ENCODE results near the gene PRICKLE3.

PRICKLE3 gene

GRCh38 chrX:49221868-49222267 is 35.7 kb upstream of the PRICKLE3 start:
- H3K4me1 ChIP-seq (ENCODE audit: control insufficient read depth, insufficient read depth, low read length), result no peaks in the 10 kb centered on the region
- no peak overlapping the region for H3K27ac ChIP-seq (ENCODE audit: low read length)
- H3K9ac ChIP-seq (ENCODE audit: low read length in 2 of 2), result no peak overlapping the region
- H3K27me3 ChIP-seq (ENCODE audit: control insufficient read depth in 1 of 2, insufficient read depth in 2 of 2, low read length in 2 of 2), result peaks cover 0 to 23% of the 10 kb centered on the region in 2 donors
- no peaks in the 10 kb centered on the region for H3K36me3 ChIP-seq (ENCODE audit: control insufficient read depth in 2 of 2, insufficient read depth in 2 of 2, low read length in 2 of 2)
- H3K4me3 ChIP-seq (ENCODE audit: low read length in 2 of 2), result no peak overlapping the region
- peaks cover 0 to 2% of the 10 kb centered on the region in 2 donors for H3K9me3 ChIP-seq (ENCODE audit: control insufficient read depth in 2 of 2, low read length in 2 of 2)

DNA sequence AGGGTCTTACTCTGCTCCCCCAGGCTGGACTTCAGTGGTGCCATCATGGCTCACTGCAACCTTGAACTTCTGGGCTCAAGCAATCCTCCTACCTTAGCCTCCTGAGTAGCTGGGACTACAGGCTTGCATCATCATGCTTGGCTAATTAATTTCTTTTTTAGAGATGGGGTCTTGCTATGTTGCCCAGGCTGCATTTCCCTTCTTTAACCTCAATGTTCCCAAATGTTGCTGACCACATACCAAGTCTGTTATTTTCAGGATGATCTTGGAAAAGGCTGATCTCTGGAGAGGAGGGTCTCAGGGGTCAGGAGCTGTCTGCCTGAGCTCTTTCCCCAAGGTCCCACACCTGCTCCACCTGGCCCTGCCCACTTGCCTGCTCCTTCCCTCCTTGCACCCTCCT is 33.9 kb upstream of the PRICKLE3 start:
- H3K9ac ChIP-seq (ENCODE audit: low read length in 2 of 2), result no peak overlapping the region
- no peak overlapping the region for H3K4me3 ChIP-seq (ENCODE audit: low read length in 2 of 2)
- no peak overlapping the region for H3K27ac ChIP-seq (ENCODE audit: low read length)
- no peaks in the 10 kb centered on the region for H3K4me1 ChIP-seq (ENCODE audit: control insufficient read depth, insufficient read depth, low read length)
- no peaks in the 10 kb centered on the region for H3K36me3 ChIP-seq (ENCODE audit: control insufficient read depth in 2 of 2, insufficient read depth in 2 of 2, low read length in 2 of 2)
- peaks cover 0 to 26% of the 10 kb centered on the region in 2 donors for H3K27me3 ChIP-seq (ENCODE audit: control insufficient read depth in 1 of 2, insufficient read depth in 2 of 2, low read length in 2 of 2)
- peaks cover 0 to 2% of the 10 kb centered on the region in 2 donors for H3K9me3 ChIP-seq (ENCODE audit: control insufficient read depth in 2 of 2, low read length in 2 of 2)

- H3K4me3 ChIP-seq (ENCODE audit: low read length in 2 of 2), result no peak overlapping the region
- H3K4me1 ChIP-seq (ENCODE audit: control insufficient read depth, insufficient read depth, low read length), result no peaks in the 10 kb centered on the region
- peaks cover 0 to 2% of the 10 kb centered on the region in 2 donors for H3K9me3 ChIP-seq (ENCODE audit: control insufficient read depth in 2 of 2, low read length in 2 of 2)
- peaks cover 4 to 21% of the 10 kb centered on the region in 2 donors for H3K27me3 ChIP-seq (ENCODE audit: control insufficient read depth in 1 of 2, insufficient read depth in 2 of 2, low read length in 2 of 2)
- H3K36me3 ChIP-seq (ENCODE audit: control insufficient read depth in 2 of 2, insufficient read depth in 2 of 2, low read length in 2 of 2), result no peaks in the 10 kb centered on the region
- H3K9ac ChIP-seq (ENCODE audit: low read length in 2 of 2), result no peak overlapping the region
- H3K27ac ChIP-seq (ENCODE audit: low read length), result no peak overlapping the region
Observed at GRCh38 chrX:49214996-49215526, 28.9 kb upstream of the PRICKLE3 start.

- Histone ChIP-seq H3K27ac (ENCODE audit: low read length) (no peak overlapping the region), H3K9ac (ENCODE audit: low read length in 2 of 2) (no peak overlapping the region), H3K4me1 (ENCODE audit: control insufficient read depth, insufficient read depth, low read length) (no peaks in the 10 kb centered on the region), H3K4me3 (ENCODE audit: low read length in 2 of 2) (no peak overlapping the region), H3K27me3 (ENCODE audit: control insufficient read depth in 1 of 2, insufficient read depth in 2 of 2, low read length in 2 of 2) (peaks cover 4 to 19% of the 10 kb centered on the region in 2 donors), H3K9me3 (ENCODE audit: control insufficient read depth in 2 of 2, low read length in 2 of 2) (peaks cover 0 to 2% of the 10 kb centered on the region in 2 donors), H3K36me3 (ENCODE audit: control insufficient read depth in 2 of 2, insufficient read depth in 2 of 2, low read length in 2 of 2) (no peaks in the 10 kb centered on the region)
Observed at GRCh38 chrX:49214416-49214815, 28.2 kb upstream of the PRICKLE3 start.

DNA sequence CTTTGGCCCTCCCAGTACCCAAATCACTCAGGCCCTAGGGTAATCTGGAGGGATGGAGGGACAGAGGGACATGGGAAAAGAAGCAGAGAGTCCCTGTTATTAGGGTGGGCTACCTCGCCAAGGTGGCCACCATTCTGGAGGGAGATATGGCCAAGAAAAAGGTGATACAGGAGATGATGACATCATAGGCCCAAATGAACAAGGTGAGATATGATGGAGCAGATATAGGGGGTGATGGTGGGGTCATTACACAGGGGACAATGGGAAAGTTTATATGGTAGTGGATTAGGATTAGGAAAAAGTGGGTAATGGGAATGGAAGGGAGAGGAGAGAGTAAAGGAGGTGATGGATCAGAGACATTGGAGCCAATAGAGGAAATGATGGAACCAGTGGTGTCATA is 26.7 kb upstream of the PRICKLE3 start:
- no peak overlapping the region for H3K27ac ChIP-seq (ENCODE audit: low read length)
- peaks cover 4 to 14% of the 10 kb centered on the region in 2 donors for H3K27me3 ChIP-seq (ENCODE audit: control insufficient read depth in 1 of 2, insufficient read depth in 2 of 2, low read length in 2 of 2)
- no peaks in the 10 kb centered on the region for H3K4me1 ChIP-seq (ENCODE audit: control insufficient read depth, insufficient read depth, low read length)
- peaks cover 0 to 2% of the 10 kb centered on the region in 2 donors for H3K9me3 ChIP-seq (ENCODE audit: control insufficient read depth in 2 of 2, low read length in 2 of 2)
- no peak overlapping the region for H3K9ac ChIP-seq (ENCODE audit: low read length in 2 of 2)
- no peak overlapping the region for H3K4me3 ChIP-seq (ENCODE audit: low read length in 2 of 2)
- no peaks in the 10 kb centered on the region for H3K36me3 ChIP-seq (ENCODE audit: control insufficient read depth in 2 of 2, insufficient read depth in 2 of 2, low read length in 2 of 2)

- Histone ChIP-seq H3K36me3 (ENCODE audit: control insufficient read depth in 2 of 2, insufficient read depth in 2 of 2, low read length in 2 of 2) (no peaks in the 10 kb centered on the region), H3K27ac (ENCODE audit: low read length) (no peak overlapping the region), H3K9me3 (ENCODE audit: control insufficient read depth in 2 of 2, low read length in 2 of 2) (peaks cover 0 to 2% of the 10 kb centered on the region in 2 donors), H3K27me3 (ENCODE audit: control insufficient read depth in 1 of 2, insufficient read depth in 2 of 2, low read length in 2 of 2) (peaks cover 4 to 11% of the 10 kb centered on the region in 2 donors), H3K4me1 (ENCODE audit: control insufficient read depth, insufficient read depth, low read length) (no peaks in the 10 kb centered on the region), H3K4me3 (ENCODE audit: low read length in 2 of 2) (no peak overlapping the region), H3K9ac (ENCODE audit: low read length in 2 of 2) (no peak overlapping the region)
Observed at GRCh38 chrX:49212209-49212608, 26.0 kb upstream of the PRICKLE3 start.

GRCh38 chrX:49211074-49211473 is 24.9 kb upstream of the PRICKLE3 start:
- Histone ChIP-seq H3K4me1 (ENCODE audit: control insufficient read depth, insufficient read depth, low read length) (no peaks in the 10 kb centered on the region), H3K9me3 (ENCODE audit: control insufficient read depth in 2 of 2, low read length in 2 of 2) (peaks cover 0 to 2% of the 10 kb centered on the region in 2 donors), H3K27me3 (ENCODE audit: control insufficient read depth in 1 of 2, insufficient read depth in 2 of 2, low read length in 2 of 2) (peaks cover 4 to 10% of the 10 kb centered on the region in 2 donors), H3K4me3 (ENCODE audit: low read length in 2 of 2) (no peak overlapping the region), H3K27ac (ENCODE audit: low read length) (no peak overlapping the region), H3K9ac (ENCODE audit: low read length in 2 of 2) (no peak overlapping the region), H3K36me3 (ENCODE audit: control insufficient read depth in 2 of 2, insufficient read depth in 2 of 2, low read length in 2 of 2) (no peaks in the 10 kb centered on the region)

DNA sequence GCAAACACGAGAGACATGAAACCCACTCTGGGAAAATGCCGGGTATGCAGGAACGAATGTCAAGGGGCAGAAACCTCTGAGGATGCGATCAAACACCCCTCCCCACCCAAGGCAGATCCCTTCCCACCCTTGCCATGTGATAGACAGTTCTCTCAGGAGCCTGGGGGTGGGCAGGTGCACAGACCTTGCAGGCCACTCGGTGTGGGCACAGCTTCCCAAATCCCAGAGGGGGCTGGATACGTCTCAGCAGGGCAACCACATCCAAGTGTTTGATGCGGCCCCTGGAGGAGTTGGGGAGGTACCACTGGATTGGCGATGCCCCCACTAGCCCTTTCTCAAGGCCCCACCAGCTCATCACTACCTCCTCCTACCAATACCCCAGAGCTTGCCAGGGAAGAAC is 24.2 kb upstream of the PRICKLE3 start:
- Histone ChIP-seq H3K9ac (ENCODE audit: low read length in 2 of 2) (no peak overlapping the region), H3K4me1 (ENCODE audit: control insufficient read depth, insufficient read depth, low read length) (no peaks in the 10 kb centered on the region), H3K27ac (ENCODE audit: low read length) (no peak overlapping the region), H3K27me3 (ENCODE audit: control insufficient read depth in 1 of 2, insufficient read depth in 2 of 2, low read length in 2 of 2) (peaks cover 4 to 13% of the 10 kb centered on the region in 2 donors), H3K9me3 (ENCODE audit: control insufficient read depth in 2 of 2, low read length in 2 of 2) (peaks cover 0 to 2% of the 10 kb centered on the region in 2 donors), H3K36me3 (ENCODE audit: control insufficient read depth in 2 of 2, insufficient read depth in 2 of 2, low read length in 2 of 2) (no peaks in the 10 kb centered on the region), H3K4me3 (ENCODE audit: low read length in 2 of 2) (no peak overlapping the region)

- Histone ChIP-seq H3K4me1 (ENCODE audit: control insufficient read depth, insufficient read depth, low read length) (no peaks in the 10 kb centered on the region), H3K27ac (ENCODE audit: low read length) (no peak overlapping the region), H3K4me3 (ENCODE audit: low read length in 2 of 2) (no peak overlapping the region), H3K9ac (ENCODE audit: low read length in 2 of 2) (no peak overlapping the region), H3K9me3 (ENCODE audit: control insufficient read depth in 2 of 2, low read length in 2 of 2) (peaks cover 0 to 2% of the 10 kb centered on the region in 2 donors), H3K27me3 (ENCODE audit: control insufficient read depth in 1 of 2, insufficient read depth in 2 of 2, low read length in 2 of 2) (peaks cover 4 to 13% of the 10 kb centered on the region in 2 donors), H3K36me3 (ENCODE audit: control insufficient read depth in 2 of 2, insufficient read depth in 2 of 2, low read length in 2 of 2) (no peaks in the 10 kb centered on the region)
Observed at GRCh38 chrX:49209434-49210251, 23.5 kb upstream of the PRICKLE3 start.

DNA sequence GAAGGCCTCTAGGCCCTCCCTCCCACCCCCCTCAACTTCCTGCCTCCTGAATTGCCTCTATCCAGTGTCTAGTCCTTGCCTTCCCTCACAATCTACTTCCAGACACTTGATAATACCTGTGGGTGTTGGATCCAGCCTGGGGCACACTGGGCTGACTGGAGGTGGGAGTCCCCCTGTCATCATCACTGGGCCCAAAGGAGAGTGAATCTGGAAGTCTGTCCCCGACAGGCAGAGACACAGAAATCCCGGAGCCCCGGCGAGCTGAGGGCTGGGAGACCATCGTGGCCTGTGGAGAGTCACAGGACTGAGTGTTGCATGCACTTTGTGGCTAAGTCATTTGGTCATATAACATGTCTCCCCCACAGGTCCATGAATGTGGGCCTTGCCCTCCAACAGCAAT is 22.2 kb upstream of the PRICKLE3 start:
- no peaks in the 10 kb centered on the region for H3K4me1 ChIP-seq (ENCODE audit: control insufficient read depth, insufficient read depth, low read length)
- no peak overlapping the region for H3K4me3 ChIP-seq (ENCODE audit: low read length in 2 of 2)

GRCh38 chrX:49206543-49206942 is 20.4 kb upstream of the PRICKLE3 start:
- Histone ChIP-seq H3K27me3 (ENCODE audit: control insufficient read depth in 1 of 2, insufficient read depth in 2 of 2, low read length in 2 of 2) (peaks cover 4 to 12% of the 10 kb centered on the region in 2 donors), H3K9me3 (ENCODE audit: control insufficient read depth in 2 of 2, low read length in 2 of 2) (no peaks in the 10 kb centered on the region), H3K4me3 (ENCODE audit: low read length in 2 of 2) (no peak overlapping the region), H3K27ac (ENCODE audit: low read length) (no peak overlapping the region), H3K4me1 (ENCODE audit: control insufficient read depth, insufficient read depth, low read length) (no peaks in the 10 kb centered on the region), H3K36me3 (ENCODE audit: control insufficient read depth in 2 of 2, insufficient read depth in 2 of 2, low read length in 2 of 2) (no peaks in the 10 kb centered on the region), H3K9ac (ENCODE audit: low read length in 2 of 2) (no peak overlapping the region)

More for the DNA sequence above, 22.2 kb upstream of the PRICKLE3 start:
- no peak overlapping the region for H3K9ac ChIP-seq (ENCODE audit: low read length in 2 of 2)
- peaks cover 0 to 2% of the 10 kb centered on the region in 2 donors for H3K9me3 ChIP-seq (ENCODE audit: control insufficient read depth in 2 of 2, low read length in 2 of 2)
- H3K27ac ChIP-seq (ENCODE audit: low read length), result no peak overlapping the region
- H3K27me3 ChIP-seq (ENCODE audit: control insufficient read depth in 1 of 2, insufficient read depth in 2 of 2, low read length in 2 of 2), result peaks cover 4 to 13% of the 10 kb centered on the region in 2 donors
- no peaks in the 10 kb centered on the region for H3K36me3 ChIP-seq (ENCODE audit: control insufficient read depth in 2 of 2, insufficient read depth in 2 of 2, low read length in 2 of 2)

All from stomach smooth muscle (tissue), 2 donors.